AG04449 (cell line): ENCODE results near the gene HSD11B1L.

Source experiments
- CTCF ChIA-PET: fragments of 350-600 bp; formaldehyde crosslinking; extraction: SDS; loops from one replicate; lab custom pipeline; 2021; ENCODE audit warnings: antibody characterized with exemption; lab: Yijun Ruan, JAX
- POLR2A ChIA-PET: fragments of 400-600, 350-600 bp; formaldehyde crosslinking; extraction: SDS; loops from one replicate; lab custom pipeline; 2020; ENCODE audit warnings: antibody characterized with exemption, inconsistent platforms; lab: Yijun Ruan, JAX
- DNase-seq: peaks from one replicate; pipeline ENCODE4 v3.0.0-alpha.2; 2010; ENCODE audit warnings: low read depth, low spot score
- H3K4me3 ChIP-seq: 2 replicates; pipeline ENCODE4 v1.5.1; 2011; ENCODE audit warnings: low read depth, mild to moderate bottlenecking, control low read depth, low read length
- CTCF ChIP-seq: IDR thresholded peaks from one replicate; pipeline ENCODE4 v1.5.1; 2011; ENCODE audit warnings: mild to moderate bottlenecking, moderate library complexity, low read length, control low read depth, inconsistent platforms; ENCODE audit not compliant: insufficient read depth; ENCODE audit errors: missing control alignments

HSD11B1L gene

GRCh38 chr19:5661483-5661882 is 19.3 kb upstream of the HSD11B1L start:
- CTCF ChIA-PET, result interaction anchor here (0.8 kb wide), 1 partner anchor 26 kb away, joined by 3 read pairs; no protein-coding TSS in a partner anchor
- H3K4me3 ChIP-seq, result no peak overlapping the region
- POLR2A ChIA-PET, result no interaction called here
- no peak for DNase-seq
- no peak for TF ChIP-seq CTCF

GRCh38 chr19:5663904-5664303 is 16.9 kb upstream of the HSD11B1L start:
- no peak for TF ChIP-seq CTCF
- CTCF ChIA-PET, result no interaction called here
- POLR2A ChIA-PET, result no interaction called here
- H3K4me3 ChIP-seq, result no peak overlapping the region
- DNase-seq, result no peak

GRCh38 chr19:5664515-5664914 is 16.3 kb upstream of the HSD11B1L start:
- ChIA-PET CTCF (interaction anchor here (2.1 to 2.7 kb wide), 3 partner anchors 8 to 22 kb away, joined by 5 to 10 read pairs (median 8); no protein-coding TSS in a partner anchor), POLR2A (no interaction called here)
- DNase-seq, result no peak
- H3K4me3 ChIP-seq, result no peak overlapping the region
- TF ChIP-seq CTCF, result no peak

- peak; percentile 33 for TF ChIP-seq CTCF
- CTCF ChIA-PET, result interaction anchor here (1.1 to 2.7 kb wide), 5 partner anchors 10 to 35 kb away, joined by 3 to 10 read pairs (median 5); no protein-coding TSS in a partner anchor
- no peak overlapping the region for H3K4me3 ChIP-seq
- POLR2A ChIA-PET, result interaction anchor here (1.1 kb wide), 1 partner anchor 44 kb away, joined by 4 read pairs; the partner anchor contains the start of genes SAFB and SAFB2
- peak; percentile 34 for DNase-seq
Measured at GRCh38 chr19:5665781-5666513, 14.9 kb upstream of the HSD11B1L start.

GRCh38 chr19:5666921-5667610 is 13.8 kb upstream of the HSD11B1L start:
- POLR2A ChIA-PET, result no interaction called here
- CTCF ChIA-PET, result interaction anchor here (2.7 kb wide), 1 partner anchor 20 kb away, joined by 8 read pairs; no protein-coding TSS in a partner anchor
- DNase-seq, result no peak
- no peak for TF ChIP-seq CTCF
- H3K4me3 ChIP-seq, result no peak overlapping the region

GRCh38 chr19:5667751-5668271 is 13.0 kb upstream of the HSD11B1L start:
- H3K4me3 ChIP-seq, result no peak overlapping the region
- POLR2A ChIA-PET, result no interaction called here
- no peak for DNase-seq
- CTCF ChIA-PET, result no interaction called here
- no peak for TF ChIP-seq CTCF
